Measurements from ENCODE around the gene OR3A2.
"Not testable (repeated sequence)": the region's sequence is repeated elsewhere in the genome, so short reads cannot be mapped to it uniquely, and the experiment has no call there.

OR3A2 gene

DNA sequence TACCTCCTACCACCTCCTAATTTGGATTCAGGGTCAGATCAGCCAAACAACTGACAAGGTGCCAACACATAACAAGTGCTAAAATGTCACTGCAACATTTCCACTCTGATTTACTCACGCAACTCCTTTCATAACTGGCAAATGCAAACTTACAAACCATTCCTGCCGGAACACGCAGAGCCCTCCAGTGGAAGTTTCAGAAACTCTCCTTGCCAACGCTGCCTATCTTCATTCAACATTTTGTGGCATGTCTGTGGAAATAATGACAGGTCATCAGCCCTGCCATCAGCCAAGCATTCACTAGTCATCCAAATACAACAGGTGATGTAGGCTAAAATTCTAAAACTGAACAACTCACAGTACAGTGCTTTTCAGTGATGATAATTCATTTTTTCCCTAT is 50.2 kb downstream of the OR3A2 start:
- DNase-seq (ENCODE audit: low read depth): no peak
- H3K4me3 ChIP-seq (ENCODE audit: control insufficient read depth, low read depth, low read length): no peak overlapping the region
- no peak for TF ChIP-seq CTCF (conservative IDR thresholded peaks at IDR 0.05; ENCODE audit: control insufficient read depth, insufficient read depth, low read depth, low read length)

DNA sequence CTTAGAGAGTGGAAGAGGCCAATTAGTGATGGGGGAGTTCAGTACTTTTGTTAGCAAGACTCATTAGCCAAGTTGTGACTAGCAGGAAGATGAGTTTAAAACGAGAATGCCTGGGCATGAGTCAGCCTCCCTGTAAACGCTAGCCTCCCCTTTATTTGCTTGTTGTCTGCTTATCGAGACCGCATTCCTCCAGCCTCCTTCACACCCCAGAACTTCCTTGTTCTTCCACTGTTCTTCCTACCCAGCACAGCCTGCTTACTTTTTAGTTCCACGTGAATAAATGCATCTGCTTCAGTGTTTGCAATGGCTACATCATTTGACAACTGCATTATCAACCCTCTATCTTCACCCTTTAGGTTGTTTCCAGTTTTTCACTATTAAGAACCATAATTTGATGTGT is 67.8 kb downstream of the OR3A2 start:
- DNase-seq (ENCODE audit: low read depth): no peak
- TF ChIP-seq CTCF (conservative IDR thresholded peaks at IDR 0.05; ENCODE audit: control insufficient read depth, insufficient read depth, low read depth, low read length): no peak
- H3K4me3 ChIP-seq (ENCODE audit: control insufficient read depth, low read depth, low read length): no peak overlapping the region

DNA sequence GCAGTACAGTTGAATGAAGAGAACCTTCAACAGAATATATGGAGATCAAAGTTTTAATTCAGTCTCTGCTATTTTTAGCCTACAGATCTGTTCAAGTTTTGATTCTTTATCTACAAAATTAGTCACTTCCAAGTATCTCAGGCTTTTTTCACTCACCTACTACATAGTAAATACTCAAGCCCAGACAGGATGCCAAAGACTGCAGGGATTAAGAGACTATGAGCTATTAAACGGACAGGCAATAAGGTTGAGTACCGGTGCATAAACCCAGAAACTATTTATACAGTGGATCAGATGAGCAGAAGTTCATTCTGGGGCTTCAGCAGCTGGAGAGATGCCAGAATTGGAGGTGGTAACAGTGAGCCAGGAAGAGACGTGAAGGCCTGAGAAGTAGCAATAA is 69.3 kb downstream of the OR3A2 start:
- DNase-seq (ENCODE audit: low read depth): no peak
- H3K4me3 ChIP-seq (ENCODE audit: control insufficient read depth, low read depth, low read length): no peak overlapping the region
- TF ChIP-seq CTCF (conservative IDR thresholded peaks at IDR 0.05; ENCODE audit: control insufficient read depth, insufficient read depth, low read depth, low read length): no peak

GRCh38 chr17:3308603-3309002 is 77.5 kb downstream of the OR3A2 start:
- no peak overlapping the region for H3K4me3 ChIP-seq (ENCODE audit: control insufficient read depth, low read depth, low read length)
- no peak for DNase-seq (ENCODE audit: low read depth)
- TF ChIP-seq CTCF (conservative IDR thresholded peaks at IDR 0.05; ENCODE audit: control insufficient read depth, insufficient read depth, low read depth, low read length): no peak

- no peak for TF ChIP-seq CTCF (conservative IDR thresholded peaks at IDR 0.05; ENCODE audit: control insufficient read depth, insufficient read depth, low read depth, low read length)
- H3K4me3 ChIP-seq (ENCODE audit: control insufficient read depth, low read depth, low read length): no peak within 1 kb of the TSS
- no peak for DNase-seq (ENCODE audit: low read depth)
Observed at GRCh38 chr17:3298260-3298659, 87.8 kb downstream of the OR3A2 start, which contains the start of gene OR3A1. Gene OR3A1, minus strand, starts transcription at chr17:3298360. Its CDS starts 5,778 bp downstream, at chr17:3292582.

- TF ChIP-seq CTCF (conservative IDR thresholded peaks at IDR 0.05; ENCODE audit: control insufficient read depth, insufficient read depth, low read depth, low read length): no peak
- no peak overlapping the region for H3K4me3 ChIP-seq (ENCODE audit: control insufficient read depth, low read depth, low read length)
- DNase-seq (ENCODE audit: low read depth): no peak
Observed at GRCh38 chr17:3295632-3296031, 90.5 kb downstream of the OR3A2 start.

GRCh38 chr17:3293548-3293947 is 92.6 kb downstream of the OR3A2 start:
- not testable (repeated sequence) for H3K4me3 ChIP-seq (ENCODE audit: control insufficient read depth, low read depth, low read length); DNase-seq (ENCODE audit: low read depth)

Data from fibroblast of mammary gland (primary cell).